Neural crest cell (in vitro differentiated cells): ENCODE results near the gene TCAF1. TPM values are rescaled to one million over a fixed set of nuclear protein-coding genes. Genes with fewer than 3 reads are reported as not detected.

ENCODE experiments used
- DNase-seq: peaks from one replicate; pipeline ENCODE4 v3.0.0; 2021; ENCODE audit warnings: low read depth, mixed read lengths, low spot score
- H3K27ac Mint-ChIP-seq: one replicate; pipeline ENCODE4 v1.8.0; 2021; ENCODE audit warnings: mild to moderate bottlenecking, mixed read lengths; ENCODE audit not compliant: unreplicated experiment
- H3K27me3 Mint-ChIP-seq: 2 replicates; pipeline ENCODE4 v1.8.0; 2021; ENCODE audit warnings: low read depth, mild to moderate bottlenecking, mixed read lengths
- H3K36me3 Mint-ChIP-seq: 2 replicates; pipeline ENCODE4 v1.8.0; 2021; ENCODE audit warnings: low read depth, mild to moderate bottlenecking, mixed read lengths
- H3K4me1 Mint-ChIP-seq: 2 replicates; pipeline ENCODE4 v1.8.0; 2021; ENCODE audit warnings: mixed read lengths
- H3K4me3 Mint-ChIP-seq: one replicate; pipeline ENCODE4 v1.8.0; 2021; ENCODE audit warnings: mild to moderate bottlenecking, mixed read lengths
- H3K9me3 Mint-ChIP-seq: 2 replicates; pipeline ENCODE4 v1.8.0; 2021; ENCODE audit warnings: mixed read lengths
- CTCF ChIP-seq: fragments of 200-600 bp; sonication (generic); conservative IDR thresholded peaks from 2 replicates; pipeline ENCODE4 v1.5.0; 2021; ENCODE audit warnings: antibody characterized with exemption, mild to moderate bottlenecking
- total RNA-seq: library from RNA; stranded (reverse); gene quantifications from 2 replicates; pipeline ENCODE4 v1.2.1, GENCODE V29; 2021

TCAF1 gene
- total RNA-seq, 1 donor from 2014 or later = 107 TPM

GRCh38 chr7:143900230-143900766 lies 1.7 kb downstream of the TCAF1 start:
- Mint-ChIP-seq H3K27me3 (no peaks in the 10 kb centered on the region), H3K27ac (peak overlapping the region; percentile 85), H3K4me3 (peak overlapping the region; percentile 97), H3K9me3 (no peaks in the 10 kb centered on the region), H3K36me3 (no peaks in the 10 kb centered on the region), H3K4me1 (peaks cover 42% of the 10 kb centered on the region)
- DNase-seq = no peak
- TF ChIP-seq CTCF = no peak

GRCh38 chr7:143898810-143899209 lies 3.2 kb downstream of the TCAF1 start:
- DNase-seq = no peak
- Mint-ChIP-seq H3K27me3 (no peaks in the 10 kb centered on the region), H3K4me3 (peak overlapping the region; percentile 97), H3K9me3 (peaks cover 2% of the 10 kb centered on the region), H3K36me3 (peaks cover 7% of the 10 kb centered on the region), H3K27ac (no peak overlapping the region), H3K4me1 (peaks cover 40% of the 10 kb centered on the region)
- no peak for TF ChIP-seq CTCF

- no peak for TF ChIP-seq CTCF
- Mint-ChIP-seq H3K36me3 (peaks cover 18% of the 10 kb centered on the region), H3K4me3 (no peak overlapping the region), H3K27me3 (no peaks in the 10 kb centered on the region), H3K4me1 (peaks cover 36% of the 10 kb centered on the region), H3K27ac (no peak overlapping the region), H3K9me3 (peaks cover 2% of the 10 kb centered on the region)
- no peak for DNase-seq
Observed at GRCh38 chr7:143896667-143897066, 5.3 kb downstream of the TCAF1 start.

GRCh38 chr7:143892527-143893300 lies 9.3 kb downstream of the TCAF1 start:
- no peak overlapping the region for H3K27ac Mint-ChIP-seq
- peaks cover 10% of the 10 kb centered on the region for H3K4me1 Mint-ChIP-seq
- TF ChIP-seq CTCF = peak; percentile 60
- peak overlapping the region; percentile 15 for H3K4me3 Mint-ChIP-seq
- no peak for DNase-seq
- H3K36me3 Mint-ChIP-seq = peaks cover 48% of the 10 kb centered on the region
- H3K9me3 Mint-ChIP-seq = peaks cover 16% of the 10 kb centered on the region
- H3K27me3 Mint-ChIP-seq = no peaks in the 10 kb centered on the region

- no peak overlapping the region for H3K27ac Mint-ChIP-seq
- no peak for DNase-seq
- H3K4me1 Mint-ChIP-seq = peaks cover 15% of the 10 kb centered on the region
- no peak overlapping the region for H3K4me3 Mint-ChIP-seq
- H3K36me3 Mint-ChIP-seq = peaks cover 48% of the 10 kb centered on the region
- H3K27me3 Mint-ChIP-seq = no peaks in the 10 kb centered on the region
- no peak for TF ChIP-seq CTCF
- H3K9me3 Mint-ChIP-seq = peaks cover 16% of the 10 kb centered on the region
Observed at GRCh38 chr7:143891457-143891856, 10.5 kb downstream of the TCAF1 start.
